WERI-Rb-1 (cell line): Measurements from ENCODE around the gene PTGES2.

Experiments
- DNase-seq: peaks from one replicate; pipeline ENCODE4 v3.0.0-alpha.2; 2020
- H3K27ac ChIP-seq: fragments of 250-450 bp; sonication (Bioruptor Pico); 2 replicates; pipeline ENCODE4 v1.5.1; 2020; ENCODE audit warnings: mild to moderate bottlenecking, moderate library complexity
- H3K27me3 ChIP-seq: fragments of 250-450 bp; sonication (Bioruptor Pico); 2 replicates; pipeline ENCODE4 v1.5.1; 2021; ENCODE audit warnings: mild to moderate bottlenecking, low read depth, moderate library complexity; ENCODE audit not compliant: insufficient read depth, severe bottlenecking
- H3K36me3 ChIP-seq: fragments of 250-450 bp; sonication (Bioruptor Pico); 2 replicates; pipeline ENCODE4 v1.5.1; 2020; ENCODE audit warnings: mild to moderate bottlenecking, moderate library complexity
- H3K4me3 ChIP-seq: 2 replicates; pipeline ENCODE4 v1.5.1; 2011; ENCODE audit warnings: low read depth, mild to moderate bottlenecking, control low read depth, low read length
- H3K9me3 ChIP-seq: fragments of 250-450 bp; sonication (Bioruptor Pico); 2 replicates; pipeline ENCODE4 v1.5.1; 2021; ENCODE audit warnings: mild to moderate bottlenecking, moderate library complexity; ENCODE audit not compliant: severe bottlenecking
- CTCF ChIP-seq: IDR thresholded peaks from 2 replicates; pipeline ENCODE4 v1.5.1; 2011; ENCODE audit warnings: low read depth, mild to moderate bottlenecking, control low read depth, inconsistent platforms, low read length

Gene PTGES2

GRCh38 chr9:128168731-128169308 lies 41.3 kb upstream of the PTGES2 start:
- Histone ChIP-seq H3K36me3 (peaks cover 79% of the 10 kb centered on the region), H3K9me3 (no peaks in the 10 kb centered on the region), H3K27ac (peak overlapping the region; percentile 63), H3K4me3 (no peak overlapping the region), H3K27me3 (no peaks in the 10 kb centered on the region)
- no peak for DNase-seq
- no peak for TF ChIP-seq CTCF

- H3K9me3 ChIP-seq, result no peaks in the 10 kb centered on the region
- H3K36me3 ChIP-seq, result peaks cover 85% of the 10 kb centered on the region
- H3K27me3 ChIP-seq, result no peaks in the 10 kb centered on the region
- DNase-seq, result no peak
- no peak overlapping the region for H3K4me3 ChIP-seq
- no peak overlapping the region for H3K27ac ChIP-seq
- TF ChIP-seq CTCF, result no peak
These were observed 39.7 kb upstream of the PTGES2 start for GRCh38 chr9:128167209-128167608.

- H3K27ac ChIP-seq, result no peak overlapping the region
These were observed 38.6 kb upstream of the PTGES2 start for GRCh38 chr9:128166169-128166568.

GRCh38 chr9:128164307-128164885 lies 36.9 kb upstream of the PTGES2 start:
- Histone ChIP-seq H3K36me3 (peaks cover 78% of the 10 kb centered on the region), H3K27me3 (no peaks in the 10 kb centered on the region), H3K9me3 (no peaks in the 10 kb centered on the region), H3K27ac (no peak overlapping the region), H3K4me3 (no peak overlapping the region)
- TF ChIP-seq CTCF, result no peak
- no peak for DNase-seq

More at GRCh38 chr9:128166169-128166568, 38.6 kb upstream of the PTGES2 start:
- no peak overlapping the region for H3K4me3 ChIP-seq
- no peaks in the 10 kb centered on the region for H3K9me3 ChIP-seq
- no peak for TF ChIP-seq CTCF
- H3K36me3 ChIP-seq, result peaks cover 87% of the 10 kb centered on the region
- no peak for DNase-seq
- H3K27me3 ChIP-seq, result no peaks in the 10 kb centered on the region

- peaks cover 71% of the 10 kb centered on the region for H3K36me3 ChIP-seq
- no peaks in the 10 kb centered on the region for H3K27me3 ChIP-seq
- no peak overlapping the region for H3K27ac ChIP-seq
- no peak overlapping the region for H3K4me3 ChIP-seq
- H3K9me3 ChIP-seq, result no peaks in the 10 kb centered on the region
- no peak for DNase-seq
- TF ChIP-seq CTCF, result no peak
These were observed 36.2 kb upstream of the PTGES2 start for GRCh38 chr9:128163523-128164306.
